ENCODE data around the gene ZNF839.

ZNF839 gene

GRCh38 chr14:102359341-102359740, 39.8 kb downstream of the ZNF839 start:
- Histone ChIP-seq H3K9ac (ENCODE audit: low read depth, low read length, poor library complexity) (no peak overlapping the region), H3K36me3 (replicated peaks in 1 of 2; ENCODE audit: control insufficient read depth in 2 of 2, insufficient read depth in 2 of 2, low read length in 2 of 2) (peaks cover 3 to 46% of the 10 kb centered on the region in 2 donors), H2AK5ac (ENCODE audit: low read depth, low read length) (no peak overlapping the region), H4K8ac (ENCODE audit: low read depth, low read length) (no peak overlapping the region), H3K9me3 (replicated peaks in 1 of 2; ENCODE audit: control insufficient read depth in 2 of 2, insufficient read depth in 1 of 2, low read depth in 1 of 2, low read length in 2 of 2) (no peaks in the 10 kb centered on the region), H4K91ac (ENCODE audit: low read depth, low read length, poor library complexity) (no peak overlapping the region), H3K27me3 (ENCODE audit: control insufficient read depth in 3 of 3, insufficient read depth in 3 of 3, low read depth in 1 of 3, low read length in 3 of 3) (no peaks in the 10 kb centered on the region), H3K23ac (ENCODE audit: low read depth, low read length, poor library complexity) (no peak overlapping the region), H3K4me1 (ENCODE audit: control insufficient read depth in 2 of 2, insufficient read depth in 1 of 2, low read depth in 1 of 2, low read length in 2 of 2) (peaks cover 4 to 12% of the 10 kb centered on the region in 2 donors), H2BK120ac (ENCODE audit: low read depth, low read length) (no peak overlapping the region), H3K4ac (ENCODE audit: low read length) (no peak overlapping the region), H2AFZ (ENCODE audit: low read length) (no peak overlapping the region), H3K79me1 (ENCODE audit: low read depth, low read length) (peaks cover 11% of the 10 kb centered on the region), H2BK5ac (ENCODE audit: low read length) (no peak overlapping the region), H3K14ac (ENCODE audit: low read length) (no peak overlapping the region), H3K18ac (ENCODE audit: low read length) (no peak overlapping the region), H2BK15ac (ENCODE audit: low read length) (no peak overlapping the region), H3K4me3 (ENCODE audit: low read length in 2 of 2) (no peak overlapping the region), H3K27ac (replicated peaks; ENCODE audit: low read length) (no peak overlapping the region), H3K4me2 (ENCODE audit: insufficient read depth, low read length, poor library complexity, severe bottlenecking) (no peak overlapping the region), H2BK12ac (ENCODE audit: low read length) (no peak overlapping the region)
- DNase-seq (ENCODE audit: low spot score) = no peak
- WGBS, 2 donors (ENCODE audit: extremely low coverage in 2 of 2, insufficient read length in 2 of 2, insufficient replicate concordance in 1 of 2) = no CpG with 5 or more reads among the region's 2 CpGs

- no peak for DNase-seq (ENCODE audit: low spot score)
Measured at GRCh38 chr14:102360388-102360787, 40.8 kb downstream of the ZNF839 start.

GRCh38 chr14:102362084-102362483, 42.5 kb downstream of the ZNF839 start:
- Histone ChIP-seq H3K4ac (ENCODE audit: low read length) (no peak overlapping the region), H3K4me3 (ENCODE audit: low read length in 2 of 2) (peak overlapping the region; percentile 86 to 94), H2BK5ac (ENCODE audit: low read length) (no peak overlapping the region), H3K36me3 (replicated peaks in 1 of 2; ENCODE audit: control insufficient read depth in 2 of 2, insufficient read depth in 2 of 2, low read length in 2 of 2) (peaks cover 0 to 20% of the 10 kb centered on the region in 2 donors), H3K4me1 (ENCODE audit: control insufficient read depth in 2 of 2, insufficient read depth in 1 of 2, low read depth in 1 of 2, low read length in 2 of 2) (peaks cover 4 to 12% of the 10 kb centered on the region in 2 donors), H3K9ac (ENCODE audit: low read depth, low read length, poor library complexity) (no peak overlapping the region), H2BK120ac (ENCODE audit: low read depth, low read length) (no peak overlapping the region), H3K4me2 (ENCODE audit: insufficient read depth, low read length, poor library complexity, severe bottlenecking) (peak overlapping the region; percentile 66), H3K18ac (ENCODE audit: low read length) (no peak overlapping the region), H3K27ac (replicated peaks; ENCODE audit: low read length) (no peak overlapping the region), H3K79me1 (ENCODE audit: low read depth, low read length) (peaks cover 11% of the 10 kb centered on the region), H3K23ac (ENCODE audit: low read depth, low read length, poor library complexity) (no peak overlapping the region), H2AFZ (ENCODE audit: low read length) (peak overlapping the region; percentile 98), H4K91ac (ENCODE audit: low read depth, low read length, poor library complexity) (no peak overlapping the region), H3K14ac (ENCODE audit: low read length) (no peak overlapping the region), H2AK5ac (ENCODE audit: low read depth, low read length) (no peak overlapping the region), H3K9me3 (replicated peaks in 1 of 2; ENCODE audit: control insufficient read depth in 2 of 2, insufficient read depth in 1 of 2, low read depth in 1 of 2, low read length in 2 of 2) (no peaks in the 10 kb centered on the region), H4K8ac (ENCODE audit: low read depth, low read length) (no peak overlapping the region), H2BK15ac (ENCODE audit: low read length) (no peak overlapping the region), H3K27me3 (ENCODE audit: control insufficient read depth in 3 of 3, insufficient read depth in 3 of 3, low read depth in 1 of 3, low read length in 3 of 3) (no peaks in the 10 kb centered on the region), H2BK12ac (ENCODE audit: low read length) (no peak overlapping the region)
- WGBS, 2 donors (ENCODE audit: extremely low coverage in 2 of 2, insufficient read length in 2 of 2, insufficient replicate concordance in 1 of 2) = no CpG with 5 or more reads among the region's 4 CpGs
- no peak for DNase-seq (ENCODE audit: low spot score)

More at GRCh38 chr14:102360388-102360787, 40.8 kb downstream of the ZNF839 start:
- no peak overlapping the region for H2BK120ac ChIP-seq (ENCODE audit: low read depth, low read length)
- H3K9me3 ChIP-seq (replicated peaks in 1 of 2; ENCODE audit: control insufficient read depth in 2 of 2, insufficient read depth in 1 of 2, low read depth in 1 of 2, low read length in 2 of 2) = no peaks in the 10 kb centered on the region
- no peak overlapping the region for H3K27ac ChIP-seq (replicated peaks; ENCODE audit: low read length)
- H3K4me3 ChIP-seq (ENCODE audit: low read length in 2 of 2) = no peak overlapping the region
- no peak overlapping the region for H3K4me2 ChIP-seq (ENCODE audit: insufficient read depth, low read length, poor library complexity, severe bottlenecking)
- H3K4me1 ChIP-seq (ENCODE audit: control insufficient read depth in 2 of 2, insufficient read depth in 1 of 2, low read depth in 1 of 2, low read length in 2 of 2) = peaks cover 4 to 12% of the 10 kb centered on the region in 2 donors
- no peak overlapping the region for H4K91ac ChIP-seq (ENCODE audit: low read depth, low read length, poor library complexity)
- H3K4ac ChIP-seq (ENCODE audit: low read length) = no peak overlapping the region
- no CpG with 5 or more reads among the region's 3 CpGs for WGBS, 2 donors (ENCODE audit: extremely low coverage in 2 of 2, insufficient read length in 2 of 2, insufficient replicate concordance in 1 of 2)
- H2BK15ac ChIP-seq (ENCODE audit: low read length) = no peak overlapping the region
- H3K9ac ChIP-seq (ENCODE audit: low read depth, low read length, poor library complexity) = no peak overlapping the region
- H2BK5ac ChIP-seq (ENCODE audit: low read length) = no peak overlapping the region
- H3K18ac ChIP-seq (ENCODE audit: low read length) = no peak overlapping the region
- no peak overlapping the region for H3K14ac ChIP-seq (ENCODE audit: low read length)
- peaks cover 11% of the 10 kb centered on the region for H3K79me1 ChIP-seq (ENCODE audit: low read depth, low read length)
- H3K23ac ChIP-seq (ENCODE audit: low read depth, low read length, poor library complexity) = no peak overlapping the region
- no peak overlapping the region for H2AK5ac ChIP-seq (ENCODE audit: low read depth, low read length)
- H3K27me3 ChIP-seq (ENCODE audit: control insufficient read depth in 3 of 3, insufficient read depth in 3 of 3, low read depth in 1 of 3, low read length in 3 of 3) = no peaks in the 10 kb centered on the region
- H2BK12ac ChIP-seq (ENCODE audit: low read length) = no peak overlapping the region
- H2AFZ ChIP-seq (ENCODE audit: low read length) = no peak overlapping the region
- no peak overlapping the region for H4K8ac ChIP-seq (ENCODE audit: low read depth, low read length)
- peaks cover 2 to 36% of the 10 kb centered on the region in 2 donors for H3K36me3 ChIP-seq (replicated peaks in 1 of 2; ENCODE audit: control insufficient read depth in 2 of 2, insufficient read depth in 2 of 2, low read length in 2 of 2)

- Histone ChIP-seq H3K14ac (ENCODE audit: low read length) (peak within 1 kb of the TSS; percentile 65), H2BK120ac (ENCODE audit: low read depth, low read length) (no peak within 1 kb of the TSS), H3K27me3 (ENCODE audit: control insufficient read depth in 3 of 3, insufficient read depth in 3 of 3, low read depth in 1 of 3, low read length in 3 of 3) (no peaks in the 10 kb centered on the region), H2AK5ac (ENCODE audit: low read depth, low read length) (no peak within 1 kb of the TSS), H3K79me1 (ENCODE audit: low read depth, low read length) (peaks cover 11% of the 10 kb centered on the region), H2AFZ (ENCODE audit: low read length) (peak within 1 kb of the TSS; percentile 98), H4K8ac (ENCODE audit: low read depth, low read length) (no peak within 1 kb of the TSS), H3K4me3 (ENCODE audit: low read length in 2 of 2) (peak within 1 kb of the TSS; percentile 88 to 94), H2BK5ac (ENCODE audit: low read length) (no peak within 1 kb of the TSS), H3K4ac (ENCODE audit: low read length) (no peak within 1 kb of the TSS), H2BK15ac (ENCODE audit: low read length) (no peak within 1 kb of the TSS), H3K36me3 (replicated peaks in 1 of 2; ENCODE audit: control insufficient read depth in 2 of 2, insufficient read depth in 2 of 2, low read length in 2 of 2) (peaks cover 0 to 15% of the 10 kb centered on the region in 2 donors), H3K4me1 (ENCODE audit: control insufficient read depth in 2 of 2, insufficient read depth in 1 of 2, low read depth in 1 of 2, low read length in 2 of 2) (peaks cover 4 to 12% of the 10 kb centered on the region in 2 donors), H3K23ac (ENCODE audit: low read depth, low read length, poor library complexity) (peak within 1 kb of the TSS; percentile 16), H3K4me2 (ENCODE audit: insufficient read depth, low read length, poor library complexity, severe bottlenecking) (peak within 1 kb of the TSS; percentile 98), H3K27ac (replicated peaks; ENCODE audit: low read length) (no peak within 1 kb of the TSS), H4K91ac (ENCODE audit: low read depth, low read length, poor library complexity) (no peak within 1 kb of the TSS), H3K9me3 (replicated peaks in 1 of 2; ENCODE audit: control insufficient read depth in 2 of 2, insufficient read depth in 1 of 2, low read depth in 1 of 2, low read length in 2 of 2) (no peaks in the 10 kb centered on the region), H3K9ac (ENCODE audit: low read depth, low read length, poor library complexity) (peak within 1 kb of the TSS; percentile 87), H3K18ac (ENCODE audit: low read length) (peak within 1 kb of the TSS; percentile 92), H2BK12ac (ENCODE audit: low read length) (no peak within 1 kb of the TSS)
- WGBS, 2 donors (ENCODE audit: extremely low coverage in 2 of 2, insufficient read length in 2 of 2, insufficient replicate concordance in 1 of 2) = no CpG with 5 or more reads among the region's 58 CpGs
- peak; percentile 92 for DNase-seq (ENCODE audit: low spot score)
Measured at GRCh38 chr14:102362545-102363181, 43.1 kb downstream of the ZNF839 start, which contains the start of the genes CINP and TECPR2. Gene CINP (minus strand): TSS chr14:102362890. CDS start chr14:102362851, 39 bp downstream. Gene TECPR2 (plus strand): TSS chr14:102362941. CDS start chr14:102376722, 13,781 bp downstream.

Data from neuronal stem cell (in vitro differentiated cells).